Tibial nerve (tissue), 4 donors: ENCODE results near the gene FANCC. TPM values are rescaled to one million over a fixed set of nuclear protein-coding genes. Genes with fewer than 3 reads are reported as not detected.

Source experiments
- DNase-seq, 2 donors: peaks; one replicate each; pipeline ENCODE4 v3.0.0-alpha.2; 2019; ENCODE audit warnings: low spot score in 2 of 2
- H3K27ac ChIP-seq, 4 donors: fragments of 200-600 bp; sonication (generic) in 3 of 4; one replicate each; pipeline ENCODE4 v1.5.1; 2017 to 2019; ENCODE audit warnings: mild to moderate bottlenecking in 1 of 4
- H3K27me3 ChIP-seq, 2 donors: fragments of 200-600 bp; sonication (generic) in 1 of 2; one replicate each; pipeline versions ENCODE4 v1.5.1 to v1.6.0; 2017 to 2019
- H3K36me3 ChIP-seq, 3 donors: fragments of 200-600 bp; sonication (generic); one replicate each; pipeline ENCODE4 v1.5.1; 2018 to 2019
- H3K4me1 ChIP-seq, 4 donors: fragments of 200-600 bp; sonication (generic) in 3 of 4; one replicate each; pipeline ENCODE4 v1.5.1; 2017 to 2019
- H3K4me3 ChIP-seq, 4 donors: fragments of 200-600 bp; sonication (generic) in 3 of 4; one replicate each; pipeline ENCODE4 v1.5.1; 2017 to 2019; ENCODE audit warnings: mild to moderate bottlenecking in 1 of 4, moderate library complexity in 1 of 4
- H3K9me3 ChIP-seq, 4 donors: fragments of 200-600 bp; sonication (generic) in 3 of 4; one replicate each; pipeline ENCODE4 v1.5.1; 2017 to 2019
- CTCF ChIP-seq, 5 experiments: fragments of 200-600 bp in 3 of 5; fragments of 450-650 bp in 2 of 5; sonication (generic) in 3 of 5; IDR thresholded peaks; one replicate each; pipeline ENCODE4 v1.5.1; 2016 to 2019; ENCODE audit warnings: antibody characterized with exemption in 5 of 5, mild to moderate bottlenecking in 3 of 5, moderate library complexity in 2 of 5
- EP300 ChIP-seq, 2 donors: sonication (generic); formaldehyde crosslinking; IDR thresholded peaks; one replicate each; pipeline ENCODE4 v1.6.1; 2017; ENCODE audit warnings: antibody characterized with exemption in 2 of 2, mild to moderate bottlenecking in 1 of 2
- POLR2A ChIP-seq, 2 donors: fragments of 450-650 bp; IDR thresholded peaks; one replicate each; pipeline ENCODE4 v1.6.1; 2017; ENCODE audit warnings: antibody characterized with exemption in 2 of 2, mild to moderate bottlenecking in 2 of 2, moderate library complexity in 2 of 2
- WGBS, 2 donors: methylation state at CpG; one replicate each; pipeline ENCODE4 v1.1.5; 2018; 5-methylcytosine and 5-hydroxymethylcytosine counted together
- total RNA-seq, 4 donors: library from RNA; depleted of rRNA; stranded (reverse); fragments of >200 nt; gene quantifications; one replicate each; pipeline ENCODE4 v1.1.0, GENCODE V29; 2016

The FANCC gene
- total RNA-seq, 4 donors from 2014 or later = 6.5 to 12.6 (median 10.2) TPM

- H3K4me1 ChIP-seq = peaks cover 0 to 42% (median 13%) of the 10 kb centered on the region in 4 donors
- no peak for TF ChIP-seq CTCF (IDR thresholded peaks at IDR 0.05)
- no peak for TF ChIP-seq POLR2A (IDR thresholded peaks at IDR 0.05)
- TF ChIP-seq EP300 (IDR thresholded peaks at IDR 0.05) = no peak
- H3K36me3 ChIP-seq = no peaks in the 10 kb centered on the region
- peak overlapping the region in 3 of 4 donors; percentile 27 to 87 (median 86) for H3K27ac ChIP-seq
- WGBS, 2 donors = 70 to 79% methylated on average over 9 of the region's 9 CpGs
- no peak for DNase-seq
- H3K4me3 ChIP-seq = no peak overlapping the region
- H3K9me3 ChIP-seq = no peaks in the 10 kb centered on the region
- no peaks in the 10 kb centered on the region for H3K27me3 ChIP-seq
Observed at GRCh38 chr9:95124582-95125367, 192.7 kb downstream of the FANCC start.

GRCh38 chr9:95120781-95121370, 196.6 kb downstream of the FANCC start:
- DNase-seq = no peak
- Histone ChIP-seq H3K27me3 (no peaks in the 10 kb centered on the region), H3K4me1 (peaks cover 0 to 39% (median 4%) of the 10 kb centered on the region in 4 donors), H3K27ac (peak overlapping the region in 1 of 4 donors; percentile 19), H3K4me3 (no peak overlapping the region), H3K9me3 (no peaks in the 10 kb centered on the region), H3K36me3 (no peaks in the 10 kb centered on the region)
- TF ChIP-seq CTCF (IDR thresholded peaks at IDR 0.05) (no peak), EP300 (IDR thresholded peaks at IDR 0.05) (no peak), POLR2A (IDR thresholded peaks at IDR 0.05) (no peak)

GRCh38 chr9:95118596-95118995, 198.9 kb downstream of the FANCC start:
- Histone ChIP-seq H3K9me3 (no peaks in the 10 kb centered on the region), H3K27ac (no peak overlapping the region), H3K27me3 (no peaks in the 10 kb centered on the region), H3K4me3 (no peak overlapping the region), H3K36me3 (peaks cover 0 to 5% (median 0%) of the 10 kb centered on the region in 3 donors), H3K4me1 (peaks cover 0 to 32% (median 4%) of the 10 kb centered on the region in 4 donors)
- 39 to 48% methylated on average over 4 of the region's 4 CpGs for WGBS, 2 donors
- no peak for TF ChIP-seq CTCF (IDR thresholded peaks at IDR 0.05)
- no peak for TF ChIP-seq POLR2A (IDR thresholded peaks at IDR 0.05)
- no peak for TF ChIP-seq EP300 (IDR thresholded peaks at IDR 0.05)
- no peak for DNase-seq

DNA sequence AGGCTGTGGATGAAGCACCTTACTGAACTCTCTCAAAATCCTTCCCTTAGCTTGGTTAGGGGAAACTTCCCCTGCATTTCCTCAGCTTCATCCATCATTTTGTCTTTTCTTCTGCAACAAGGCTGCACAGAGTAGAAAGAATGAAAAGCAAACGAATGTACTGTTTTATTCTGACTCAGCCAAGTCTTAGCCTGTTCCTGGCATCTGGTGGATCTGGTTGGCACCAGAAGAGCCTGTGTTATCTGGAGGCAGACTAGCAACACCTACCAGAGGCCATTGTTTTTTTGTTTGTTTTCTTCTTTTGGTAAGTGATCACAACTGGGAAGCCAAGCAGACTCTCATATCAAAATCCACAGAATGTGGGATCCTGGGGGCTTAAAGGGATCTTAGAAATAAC, 200.7 kb downstream of the FANCC start:
- H3K4me3 ChIP-seq = no peak overlapping the region
- no peaks in the 10 kb centered on the region for H3K27me3 ChIP-seq
- TF ChIP-seq POLR2A (IDR thresholded peaks at IDR 0.05) (no peak), EP300 (IDR thresholded peaks at IDR 0.05) (no peak), CTCF (IDR thresholded peaks at IDR 0.05) (no peak)
- WGBS, 2 donors = 19 to 46% methylated on average over 1 of the region's 1 CpG
- no peaks in the 10 kb centered on the region for H3K9me3 ChIP-seq
- peaks cover 0 to 21% (median 0%) of the 10 kb centered on the region in 3 donors for H3K36me3 ChIP-seq
- H3K27ac ChIP-seq = peak overlapping the region in 2 of 4 donors; percentile 26 to 56
- H3K4me1 ChIP-seq = peaks cover 0 to 32% (median 4%) of the 10 kb centered on the region in 4 donors
- no peak for DNase-seq
